Mucosa of gallbladder (tissue), 1 donor: ENCODE measurements around the gene RFTN1. TPM values are rescaled to one million over a fixed set of nuclear protein-coding genes. Genes with fewer than 3 reads are reported as not detected.

Source experiments
- DNase-seq: peaks from one replicate; pipeline ENCODE4 v3.0.0-alpha.2; 2020; ENCODE audit warnings: low spot score
- total RNA-seq: library from RNA; stranded (reverse); gene quantifications from one replicate; pipeline ENCODE4 v1.2.1, GENCODE V29; 2021
- donor health status: DM: no; HTN: no; CAD: no.

Gene RFTN1
- total RNA-seq, result 11.4 TPM

- peak; percentile 37 for DNase-seq
Observed at GRCh38 chr3:16513141-16514020, at the start of gene RFTN1. RFTN1 (minus strand) TSS chr3:16513699; CDS start chr3:16493869, 19,830 bp downstream.

GRCh38 chr3:16559653-16560365, 46.3 kb upstream of the RFTN1 start:
- no peak for DNase-seq

GRCh38 chr3:16554126-16554525, 40.6 kb upstream of the RFTN1 start:
- no peak for DNase-seq

GRCh38 chr3:16552757-16553156, 39.3 kb upstream of the RFTN1 start:
- DNase-seq, result no peak

GRCh38 chr3:16551342-16551976, 38.0 kb upstream of the RFTN1 start:
- no peak for DNase-seq

GRCh38 chr3:16550676-16551341, 37.3 kb upstream of the RFTN1 start:
- peak; percentile 81 for DNase-seq

- DNase-seq, result no peak
Observed at GRCh38 chr3:16550305-16550675, 36.8 kb upstream of the RFTN1 start.

- DNase-seq, result no peak
Observed at GRCh38 chr3:16548721-16549120, 35.2 kb upstream of the RFTN1 start.

- no peak for DNase-seq
Observed at GRCh38 chr3:16547561-16548357, 34.3 kb upstream of the RFTN1 start.

GRCh38 chr3:16546186-16547010, 32.9 kb upstream of the RFTN1 start:
- DNase-seq, result no peak

- no peak for DNase-seq
Observed at GRCh38 chr3:16545413-16546185, 32.1 kb upstream of the RFTN1 start.

GRCh38 chr3:16543242-16543864, 29.9 kb upstream of the RFTN1 start:
- no peak for DNase-seq

- DNase-seq, result no peak
Observed at GRCh38 chr3:16538507-16538906, 25.0 kb upstream of the RFTN1 start.

- no peak for DNase-seq
Observed at GRCh38 chr3:16536996-16537395, 23.5 kb upstream of the RFTN1 start.

GRCh38 chr3:16536344-16536663, 22.8 kb upstream of the RFTN1 start:
- no peak for DNase-seq

GRCh38 chr3:16534640-16535262, 21.3 kb upstream of the RFTN1 start:
- DNase-seq, result no peak

- no peak for DNase-seq
Observed at GRCh38 chr3:16533928-16534574, 20.6 kb upstream of the RFTN1 start.

- DNase-seq, result no peak
Observed at GRCh38 chr3:16529264-16529663, 15.8 kb upstream of the RFTN1 start.
